ENCODE results near the gene GPBP1.

The GPBP1 gene

GRCh38 chr5:57311251-57311650 lies 137.4 kb downstream of the GPBP1 start:
- no peak for DNase-seq (ENCODE audit: low spot score)
- ATAC-seq (ENCODE audit: low read depth) = no peak
- Histone ChIP-seq H3K27ac (ENCODE audit: poor library complexity, severe bottlenecking) (no peak overlapping the region), H3K4me1 (ENCODE audit: insufficient read depth, poor library complexity, severe bottlenecking) (no peaks in the 10 kb centered on the region), H3K9me3 (ENCODE audit: severe bottlenecking) (peaks cover 4% of the 10 kb centered on the region), H3K36me3 (ENCODE audit: low read depth) (no peaks in the 10 kb centered on the region), H3K27me3 (ENCODE audit: insufficient read depth, poor library complexity, severe bottlenecking) (no peaks in the 10 kb centered on the region), H3K4me3 (ENCODE audit: severe bottlenecking) (no peak overlapping the region)
- TF ChIP-seq CTCF (IDR thresholded peaks at IDR 0.05; ENCODE audit: poor library complexity, severe bottlenecking) = no peak

GRCh38 chr5:57311921-57312735 lies 138.3 kb downstream of the GPBP1 start:
- H3K4me1 ChIP-seq (ENCODE audit: insufficient read depth, poor library complexity, severe bottlenecking) = peaks cover 6% of the 10 kb centered on the region
- TF ChIP-seq CTCF (IDR thresholded peaks at IDR 0.05; ENCODE audit: poor library complexity, severe bottlenecking) = no peak
- no peak overlapping the region for H3K27ac ChIP-seq (ENCODE audit: poor library complexity, severe bottlenecking)
- ATAC-seq (ENCODE audit: low read depth) (no peak), DNase-seq (ENCODE audit: low spot score) (no peak)
- no peaks in the 10 kb centered on the region for H3K9me3 ChIP-seq (ENCODE audit: severe bottlenecking)
- no peak overlapping the region for H3K4me3 ChIP-seq (ENCODE audit: severe bottlenecking)
- no peaks in the 10 kb centered on the region for H3K27me3 ChIP-seq (ENCODE audit: insufficient read depth, poor library complexity, severe bottlenecking)
- H3K36me3 ChIP-seq (ENCODE audit: low read depth) = no peaks in the 10 kb centered on the region

DNA sequence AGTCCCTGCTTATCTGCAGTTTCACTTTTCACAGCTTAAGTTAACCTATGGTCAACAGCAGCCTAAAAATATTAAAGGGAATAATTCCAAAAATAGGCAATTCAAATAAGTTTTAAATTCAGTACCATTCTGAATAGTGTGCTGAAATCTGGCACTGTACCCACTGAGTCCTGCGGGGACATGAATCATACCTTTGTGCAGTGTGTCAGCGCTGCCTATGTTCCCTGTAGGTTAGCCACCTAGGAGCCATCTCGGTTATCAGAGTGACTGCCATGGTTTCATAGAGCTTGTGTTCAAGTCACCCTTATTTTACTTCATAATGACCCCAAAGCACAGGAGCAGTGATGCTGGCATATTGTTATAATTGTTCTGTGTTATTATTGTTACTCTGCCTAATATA lies 139.9 kb downstream of the GPBP1 start:
- no peaks in the 10 kb centered on the region for H3K27me3 ChIP-seq (ENCODE audit: insufficient read depth, poor library complexity, severe bottlenecking)
- peaks cover 6% of the 10 kb centered on the region for H3K4me1 ChIP-seq (ENCODE audit: insufficient read depth, poor library complexity, severe bottlenecking)
- peak; percentile 71 for ATAC-seq (ENCODE audit: low read depth)
- no peaks in the 10 kb centered on the region for H3K9me3 ChIP-seq (ENCODE audit: severe bottlenecking)
- no peak overlapping the region for H3K27ac ChIP-seq (ENCODE audit: poor library complexity, severe bottlenecking)
- DNase-seq (ENCODE audit: low spot score) = no peak
- no peaks in the 10 kb centered on the region for H3K36me3 ChIP-seq (ENCODE audit: low read depth)
- H3K4me3 ChIP-seq (ENCODE audit: severe bottlenecking) = no peak overlapping the region
- no peak for TF ChIP-seq CTCF (IDR thresholded peaks at IDR 0.05; ENCODE audit: poor library complexity, severe bottlenecking)

All from RWPE2 (cell line).